ENCODE data around the gene GDF7. TPM values are rescaled to one million over a fixed set of nuclear protein-coding genes. Genes with fewer than 3 reads are reported as not detected.
A peak's percentile ranks its signal among the peaks of the same experiment; 100 is the strongest.

GDF7 gene
- total RNA-seq, 2 donors from 2014 or later = 0.16 to 0.72 TPM

GRCh38 chr2:20672201-20672951, 5.4 kb downstream of the GDF7 start:
- H3K4me1 Mint-ChIP-seq = peaks cover 11% of the 10 kb centered on the region
- H3K4me3 Mint-ChIP-seq = peak overlapping the region; percentile 68
- H3K9me3 ChIP-seq (ENCODE audit: control insufficient read depth, low read length, poor library complexity, severe bottlenecking) = no peaks in the 10 kb centered on the region
- ATAC-seq (no peak), DNase-seq (no peak)
- peaks cover 68% of the 10 kb centered on the region for H3K27me3 Mint-ChIP-seq
- H3K27ac Mint-ChIP-seq = no peak overlapping the region
- H3K36me3 Mint-ChIP-seq (ENCODE audit: low read depth) = no peaks in the 10 kb centered on the region

- H3K27me3 Mint-ChIP-seq = peaks cover 55% of the 10 kb centered on the region
- no peak for ATAC-seq
- H3K4me3 Mint-ChIP-seq = no peak overlapping the region
- no peaks in the 10 kb centered on the region for H3K36me3 Mint-ChIP-seq (ENCODE audit: low read depth)
- no peak overlapping the region for H3K27ac Mint-ChIP-seq
- H3K4me1 Mint-ChIP-seq = peaks cover 9% of the 10 kb centered on the region
- H3K9me3 ChIP-seq (ENCODE audit: control insufficient read depth, low read length, poor library complexity, severe bottlenecking) = no peaks in the 10 kb centered on the region
- DNase-seq = no peak
Measured at GRCh38 chr2:20673686-20674308, 6.9 kb downstream of the GDF7 start.

GRCh38 chr2:20674309-20674965, 7.5 kb downstream of the GDF7 start:
- no peak overlapping the region for H3K4me3 Mint-ChIP-seq

GRCh38 chr2:20674974-20675679, 8.2 kb downstream of the GDF7 start:
- Mint-ChIP-seq H3K36me3 (ENCODE audit: low read depth) (no peaks in the 10 kb centered on the region), H3K27ac (no peak overlapping the region), H3K4me1 (peaks cover 9% of the 10 kb centered on the region), H3K4me3 (no peak overlapping the region), H3K27me3 (peaks cover 42% of the 10 kb centered on the region)
- no peak for DNase-seq
- H3K9me3 ChIP-seq (ENCODE audit: control insufficient read depth, low read length, poor library complexity, severe bottlenecking) = no peaks in the 10 kb centered on the region
- no peak for ATAC-seq

More at GRCh38 chr2:20674309-20674965, 7.5 kb downstream of the GDF7 start:
- ATAC-seq = no peak
- Mint-ChIP-seq H3K36me3 (ENCODE audit: low read depth) (no peaks in the 10 kb centered on the region), H3K27ac (no peak overlapping the region), H3K4me1 (peaks cover 9% of the 10 kb centered on the region), H3K27me3 (peaks cover 49% of the 10 kb centered on the region)
- H3K9me3 ChIP-seq (ENCODE audit: control insufficient read depth, low read length, poor library complexity, severe bottlenecking) = no peaks in the 10 kb centered on the region
- no peak for DNase-seq

GRCh38 chr2:20675701-20676352, 8.9 kb downstream of the GDF7 start:
- peaks cover 41% of the 10 kb centered on the region for H3K27me3 Mint-ChIP-seq
- H3K36me3 Mint-ChIP-seq (ENCODE audit: low read depth) = no peaks in the 10 kb centered on the region
- no peaks in the 10 kb centered on the region for H3K9me3 ChIP-seq (ENCODE audit: control insufficient read depth, low read length, poor library complexity, severe bottlenecking)
- H3K4me1 Mint-ChIP-seq = peaks cover 9% of the 10 kb centered on the region
- DNase-seq (no peak), ATAC-seq (peak; percentile 80)
- no peak overlapping the region for H3K27ac Mint-ChIP-seq
- peak overlapping the region; percentile 12 for H3K4me3 Mint-ChIP-seq

GRCh38 chr2:20676353-20677215, 9.6 kb downstream of the GDF7 start:
- Mint-ChIP-seq H3K27ac (no peak overlapping the region), H3K36me3 (ENCODE audit: low read depth) (peaks cover under 1% of the 10 kb centered on the region), H3K4me1 (peaks cover 9% of the 10 kb centered on the region), H3K27me3 (peaks cover 36% of the 10 kb centered on the region), H3K4me3 (peak overlapping the region; percentile 12)
- DNase-seq (no peak), ATAC-seq (peak; percentile 32)
- no peaks in the 10 kb centered on the region for H3K9me3 ChIP-seq (ENCODE audit: control insufficient read depth, low read length, poor library complexity, severe bottlenecking)

GRCh38 chr2:20677301-20678085, 10.5 kb downstream of the GDF7 start:
- H3K4me1 Mint-ChIP-seq = peaks cover 9% of the 10 kb centered on the region
- no peak overlapping the region for H3K27ac Mint-ChIP-seq
- H3K4me3 Mint-ChIP-seq = no peak overlapping the region

GRCh38 chr2:20678086-20678395, 11.1 kb downstream of the GDF7 start:
- DNase-seq = no peak
- peaks cover 22% of the 10 kb centered on the region for H3K27me3 Mint-ChIP-seq
- H3K4me3 Mint-ChIP-seq = no peak overlapping the region
- ATAC-seq = no peak
- no peak overlapping the region for H3K27ac Mint-ChIP-seq
- H3K9me3 ChIP-seq (ENCODE audit: control insufficient read depth, low read length, poor library complexity, severe bottlenecking) = no peaks in the 10 kb centered on the region
- H3K4me1 Mint-ChIP-seq = peaks cover 10% of the 10 kb centered on the region
- peaks cover 4% of the 10 kb centered on the region for H3K36me3 Mint-ChIP-seq (ENCODE audit: low read depth)

More at GRCh38 chr2:20677301-20678085, 10.5 kb downstream of the GDF7 start:
- peaks cover 4% of the 10 kb centered on the region for H3K36me3 Mint-ChIP-seq (ENCODE audit: low read depth)
- no peak for ATAC-seq
- peaks cover 27% of the 10 kb centered on the region for H3K27me3 Mint-ChIP-seq
- DNase-seq = no peak
- no peaks in the 10 kb centered on the region for H3K9me3 ChIP-seq (ENCODE audit: control insufficient read depth, low read length, poor library complexity, severe bottlenecking)

GRCh38 chr2:20678780-20679179, 11.8 kb downstream of the GDF7 start:
- Mint-ChIP-seq H3K36me3 (ENCODE audit: low read depth) (peaks cover 4% of the 10 kb centered on the region), H3K27me3 (peaks cover 14% of the 10 kb centered on the region), H3K27ac (no peak overlapping the region), H3K4me3 (no peak overlapping the region), H3K4me1 (peaks cover 15% of the 10 kb centered on the region)
- ATAC-seq (no peak), DNase-seq (no peak)
- no peaks in the 10 kb centered on the region for H3K9me3 ChIP-seq (ENCODE audit: control insufficient read depth, low read length, poor library complexity, severe bottlenecking)

- H3K27ac Mint-ChIP-seq = no peak overlapping the region
- ATAC-seq = no peak
- H3K27me3 Mint-ChIP-seq = no peaks in the 10 kb centered on the region
- H3K9me3 ChIP-seq (ENCODE audit: control insufficient read depth, low read length, poor library complexity, severe bottlenecking) = no peaks in the 10 kb centered on the region
- H3K4me1 Mint-ChIP-seq = peaks cover 13% of the 10 kb centered on the region
- DNase-seq = no peak
- no peak overlapping the region for H3K4me3 Mint-ChIP-seq
- H3K36me3 Mint-ChIP-seq (ENCODE audit: low read depth) = peaks cover 4% of the 10 kb centered on the region
Measured at GRCh38 chr2:20680744-20681375, 13.9 kb downstream of the GDF7 start.

- Mint-ChIP-seq H3K27ac (no peak overlapping the region), H3K27me3 (no peaks in the 10 kb centered on the region), H3K36me3 (ENCODE audit: low read depth) (peaks cover 9% of the 10 kb centered on the region), H3K4me3 (no peak overlapping the region), H3K4me1 (peaks cover 13% of the 10 kb centered on the region)
- H3K9me3 ChIP-seq (ENCODE audit: control insufficient read depth, low read length, poor library complexity, severe bottlenecking) = no peaks in the 10 kb centered on the region
- DNase-seq (no peak), ATAC-seq (no peak)
Measured at GRCh38 chr2:20682167-20682920, 15.4 kb downstream of the GDF7 start.

All from T-helper 17 cell (primary cell).